Measurements from ENCODE around the gene LDLRAD4.

The LDLRAD4 gene

GRCh38 chr18:13232971-13233786 is 14.6 kb downstream of the LDLRAD4 start:
- H3K27me3 Mint-ChIP-seq (ENCODE audit: low read depth): peaks cover 12% of the 10 kb centered on the region
- no peak for TF ChIP-seq CTCF (IDR thresholded peaks at IDR 0.05; ENCODE audit: unreplicated experiment in 3 of 3)

GRCh38 chr18:13233787-13234783 is 15.5 kb downstream of the LDLRAD4 start:
- H3K27ac Mint-ChIP-seq: peak overlapping the region in 2 of 3 experiments; percentile 30 to 32
- no peak for TF ChIP-seq CTCF (IDR thresholded peaks at IDR 0.05; ENCODE audit: unreplicated experiment in 3 of 3)
- no peak overlapping the region for H3K4me3 Mint-ChIP-seq
- H3K4me1 Mint-ChIP-seq: peaks cover 24% of the 10 kb centered on the region
- H3K36me3 Mint-ChIP-seq (ENCODE audit: low read depth): no peaks in the 10 kb centered on the region
- H3K27me3 Mint-ChIP-seq (ENCODE audit: low read depth): peaks cover 12% of the 10 kb centered on the region
- H3K9me3 Mint-ChIP-seq: no peaks in the 10 kb centered on the region

More at GRCh38 chr18:13232971-13233786, 14.6 kb downstream of the LDLRAD4 start:
- peaks cover 24% of the 10 kb centered on the region for H3K4me1 Mint-ChIP-seq
- H3K4me3 Mint-ChIP-seq: no peak overlapping the region
- H3K27ac Mint-ChIP-seq: peak overlapping the region in 2 of 3 experiments; percentile 30 to 32
- no peaks in the 10 kb centered on the region for H3K9me3 Mint-ChIP-seq
- H3K36me3 Mint-ChIP-seq (ENCODE audit: low read depth): no peaks in the 10 kb centered on the region

DNA sequence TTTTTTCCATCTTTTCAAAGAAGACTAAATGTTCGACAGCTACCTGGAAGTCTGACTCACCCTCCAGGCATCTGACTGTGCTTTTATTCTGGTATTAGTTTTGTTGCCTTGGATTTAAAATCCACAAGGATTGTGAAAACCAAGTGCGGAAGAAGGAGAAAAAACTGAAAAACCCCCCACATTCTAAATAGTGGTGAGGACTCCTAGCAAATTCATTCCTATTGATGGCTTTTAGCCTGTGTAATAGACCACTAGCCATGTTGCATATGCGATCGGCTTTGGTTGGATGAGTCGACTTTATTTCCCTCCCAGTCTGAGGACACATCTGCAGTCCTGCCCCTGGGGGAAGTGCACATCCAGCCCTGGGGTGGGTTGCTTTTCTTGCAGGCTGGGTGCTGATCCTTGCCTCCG is 16.9 kb downstream of the LDLRAD4 start:
- H3K9me3 Mint-ChIP-seq: no peaks in the 10 kb centered on the region
- H3K27me3 Mint-ChIP-seq (ENCODE audit: low read depth): peaks cover 12% of the 10 kb centered on the region
- H3K4me1 Mint-ChIP-seq: peaks cover 34% of the 10 kb centered on the region
- H3K4me3 Mint-ChIP-seq: no peak overlapping the region
- no peaks in the 10 kb centered on the region for H3K36me3 Mint-ChIP-seq (ENCODE audit: low read depth)
- no peak for TF ChIP-seq CTCF (IDR thresholded peaks at IDR 0.05; ENCODE audit: unreplicated experiment in 3 of 3)
- H3K27ac Mint-ChIP-seq: peak overlapping the region in 1 of 3 experiments; percentile 26

- H3K27ac Mint-ChIP-seq: peak overlapping the region in 1 of 3 experiments; percentile 26
- H3K4me1 Mint-ChIP-seq: peaks cover 34% of the 10 kb centered on the region
- no peaks in the 10 kb centered on the region for H3K36me3 Mint-ChIP-seq (ENCODE audit: low read depth)
- TF ChIP-seq CTCF (IDR thresholded peaks at IDR 0.05; ENCODE audit: unreplicated experiment in 3 of 3): no peak
- peaks cover 11% of the 10 kb centered on the region for H3K27me3 Mint-ChIP-seq (ENCODE audit: low read depth)
- no peaks in the 10 kb centered on the region for H3K9me3 Mint-ChIP-seq
- H3K4me3 Mint-ChIP-seq: no peak overlapping the region
Observed at GRCh38 chr18:13235981-13236380, 17.4 kb downstream of the LDLRAD4 start.

GRCh38 chr18:13236411-13236810 is 17.9 kb downstream of the LDLRAD4 start:
- H3K36me3 Mint-ChIP-seq (ENCODE audit: low read depth): no peaks in the 10 kb centered on the region
- H3K4me1 Mint-ChIP-seq: peaks cover 34% of the 10 kb centered on the region
- peaks cover 8% of the 10 kb centered on the region for H3K27me3 Mint-ChIP-seq (ENCODE audit: low read depth)
- TF ChIP-seq CTCF (IDR thresholded peaks at IDR 0.05; ENCODE audit: unreplicated experiment in 3 of 3): no peak
- no peaks in the 10 kb centered on the region for H3K9me3 Mint-ChIP-seq
- H3K27ac Mint-ChIP-seq: no peak overlapping the region
- H3K4me3 Mint-ChIP-seq: no peak overlapping the region

Data from nephron (organoid).